HepG2 (cell line): Measurements from ENCODE around the gene MOV10L1. TPM values are rescaled to one million over a fixed set of nuclear protein-coding genes. Genes with fewer than 3 reads are reported as not detected.

ENCODE experiments used
- ATF7-NPFF ChIP-seq: sonication (generic); formaldehyde crosslinking; IDR thresholded peaks from 2 replicates; pipeline ENCODE4 v1.8.1; 2023; ENCODE audit warnings: mild to moderate bottlenecking, low read depth, missing genetic modification reagents, moderate library complexity
- DNMT3B ChIP-seq: conservative IDR thresholded peaks from 2 replicates; pipeline ENCODE4 v1.6.1; 2016; ENCODE audit warnings: missing biosample characterization, control low read depth
- DZIP1 ChIP-seq: sonication (generic); formaldehyde crosslinking; IDR thresholded peaks from 2 replicates; pipeline ENCODE4 v1.5.0; 2020; ENCODE audit warnings: mild to moderate bottlenecking, missing genetic modification reagents
- FUBP1 ChIP-seq: sonication (generic); formaldehyde crosslinking; IDR thresholded peaks from 2 replicates; pipeline ENCODE4 v1.5.1; 2020; ENCODE audit warnings: missing genetic modification reagents, mild to moderate bottlenecking, borderline replicate concordance
- GPBP1L1 ChIP-seq: sonication (generic); formaldehyde crosslinking; IDR thresholded peaks from 2 replicates; pipeline ENCODE4 v1.5.0; 2020; ENCODE audit warnings: mild to moderate bottlenecking, missing genetic modification reagents
- NFE2L2 ChIP-seq: fragments of 150-350 bp; IDR thresholded peaks from 2 replicates; pipeline ENCODE4 v1.6.1; 2014; ENCODE audit warnings: low read length
- NR1H2 ChIP-seq: sonication (generic); formaldehyde crosslinking; IDR thresholded peaks from 2 replicates; pipeline ENCODE4 v1.8.1; 2022; ENCODE audit warnings: low read depth, missing genetic modification reagents, borderline replicate concordance
- PAX8 ChIP-seq: sonication (generic); formaldehyde crosslinking; IDR thresholded peaks from 2 replicates; pipeline ENCODE4 v1.8.0; 2022; ENCODE audit warnings: mild to moderate bottlenecking, missing genetic modification reagents, borderline replicate concordance
- SPEN ChIP-seq: sonication (generic); formaldehyde crosslinking; IDR thresholded peaks from 2 replicates; pipeline ENCODE4 v1.5.1; 2020; ENCODE audit warnings: low read depth, mild to moderate bottlenecking, missing genetic modification reagents
- TBP ChIP-seq: sonication (generic); formaldehyde crosslinking; IDR thresholded peaks from 2 replicates; pipeline ENCODE4 v1.5.0; 2020; ENCODE audit warnings: missing genetic modification reagents
- TFDP2 ChIP-seq: sonication (generic); formaldehyde crosslinking; IDR thresholded peaks from 2 replicates; pipeline ENCODE4 v1.4.0; 2020; ENCODE audit warnings: missing genetic modification reagents
- ZBTB7A ChIP-seq: sonication (generic); formaldehyde crosslinking; IDR thresholded peaks from 2 replicates; pipeline ENCODE4 v1.8.0; 2022; ENCODE audit warnings: mild to moderate bottlenecking, missing genetic modification reagents
- ZNF260 ChIP-seq: sonication (generic); formaldehyde crosslinking; IDR thresholded peaks from 2 replicates; pipeline ENCODE4 v1.4.0; 2020; ENCODE audit warnings: missing genetic modification reagents, low read depth, mild to moderate bottlenecking, borderline replicate concordance
- ZNF441 ChIP-seq: sonication (generic); formaldehyde crosslinking; IDR thresholded peaks from 2 replicates; pipeline ENCODE4 v1.7.0; 2021; ENCODE audit warnings: missing genetic modification reagents, borderline replicate concordance
- ZNF749 ChIP-seq: sonication (generic); formaldehyde crosslinking; IDR thresholded peaks from 2 replicates; pipeline ENCODE4 v1.8.0; 2022; ENCODE audit warnings: mild to moderate bottlenecking, missing genetic modification reagents, moderate library complexity, borderline replicate concordance
- ZNF775 ChIP-seq: sonication (generic); formaldehyde crosslinking; IDR thresholded peaks from 2 replicates; pipeline ENCODE4 v1.4.0; 2020; ENCODE audit warnings: missing genetic modification reagents, mild to moderate bottlenecking, moderate library complexity, borderline replicate concordance
- ZNF784 ChIP-seq: sonication (generic); formaldehyde crosslinking; IDR thresholded peaks from 2 replicates; pipeline ENCODE4 v1.5.1; 2020; ENCODE audit warnings: missing genetic modification reagents, mild to moderate bottlenecking, borderline replicate concordance
- ZNF800 ChIP-seq: sonication (generic); formaldehyde crosslinking; IDR thresholded peaks from 2 replicates; pipeline ENCODE4 v1.4.0; 2020; ENCODE audit warnings: missing genetic modification reagents
- polyA plus RNA-seq, 8 experiments: library from polyadenylated mRNA; depleted of rRNA in 3 of 8; stranded (reverse) in 7 of 8; unstranded in 1 of 8; fragments of >200 nt; fragmentation: Illumina TruSeq in 4 of 8; extraction: Trizol in 4 of 8; gene quantifications; 2 replicates each; pipeline versions ENCODE4 v1.2.1 to v1.2.3, GENCODE V29; 2011 to 2016; ENCODE audit warnings: low read depth in 4 of 8, missing spikeins in 1 of 8, mixed read lengths in 1 of 8; ENCODE audit not compliant: insufficient read depth in 1 of 8
- total RNA-seq, 5 experiments: library from RNA; depleted of rRNA; stranded (reverse); fragments of >200 nt; fragmentation: Illumina TruSeq; extraction: Trizol; gene quantifications; 2 replicates each; pipeline ENCODE4 v1.2.3, GENCODE V29; 2016; ENCODE audit warnings: low read depth in 1 of 5

Gene MOV10L1
- total and polyA plus RNA-seq, 2 of the 13 experiments (the other 11 are each of a cell fraction or from before 2014, with no cell fraction given) = 0.11 to 0.12 TPM

- no peak for TF ChIP-seq GPBP1L1 (CRISPR knock-in tag)
- TF ChIP-seq ZNF784 (CRISPR knock-in tag) = no peak
- no peak for TF ChIP-seq ZNF775 (CRISPR knock-in tag)
- TF ChIP-seq ZNF800 = no peak
- TF ChIP-seq TFDP2 (CRISPR knock-in tag) = 0 out of 2 replicates have a peak, but pooled peaks have one; percentile 37
- TF ChIP-seq DNMT3B (CRISPR knock-in tag) = no peak
- no peak for TF ChIP-seq ZNF441 (CRISPR knock-in tag)
- no peak for TF ChIP-seq NFE2L2
- no peak for TF ChIP-seq DZIP1
- no peak for TF ChIP-seq ZNF260
- no peak for TF ChIP-seq SPEN (CRISPR knock-in tag)
- no peak for TF ChIP-seq ZNF749 (CRISPR knock-in tag)
- TF ChIP-seq PAX8 (CRISPR knock-in tag) = peak; percentile 76; the same call in 1 of the 2 replicates
- TF ChIP-seq NR1H2 (CRISPR knock-in tag) = no peak; the same call in 1 of the 2 replicates
- TF ChIP-seq TBP (CRISPR knock-in tag) = no peak
- TF ChIP-seq ATF7-NPFF (CRISPR knock-in tag) = no peak; the same call in 1 of the 2 replicates
- TF ChIP-seq FUBP1 (CRISPR knock-in tag) = no peak
- TF ChIP-seq ZBTB7A (CRISPR knock-in tag) = no peak
Observed at GRCh38 chr22:50145721-50146438, 56.1 kb downstream of the MOV10L1 start (continued).
